K562 (cell line): ENCODE results near the gene CTSD. TPM values are rescaled to one million over a fixed set of nuclear protein-coding genes. Genes with fewer than 3 reads are reported as not detected.

Experiments
- ATF7 ChIP-seq: fragments of 450-650 bp; IDR thresholded peaks from 2 replicates; pipeline ENCODE4 v1.7.1; 2014; ENCODE audit warnings: mild to moderate bottlenecking, moderate library complexity
- CCAR2 ChIP-seq: fragments of 200-400 bp; formaldehyde crosslinking; IDR thresholded peaks from 2 replicates; pipeline ENCODE4 v1.6.1; 2017; ENCODE audit warnings: mild to moderate bottlenecking, low read depth, low read length
- EP300 ChIP-seq: IDR thresholded peaks from 2 replicates; pipeline ENCODE4 v1.6.1; 2012; ENCODE audit warnings: low read length, improper control_type of control experiment
- FIP1L1 ChIP-seq: fragments of 200-400 bp; formaldehyde crosslinking; IDR thresholded peaks from 2 replicates; pipeline ENCODE4 v1.6.1; 2018; ENCODE audit warnings: mild to moderate bottlenecking, low read depth, low read length; ENCODE audit not compliant: poor library complexity, severe bottlenecking
- GATA2 ChIP-seq: sonication (generic); formaldehyde crosslinking; IDR thresholded peaks from 2 replicates; pipeline ENCODE4 v1.4.0; 2020; ENCODE audit warnings: mild to moderate bottlenecking, missing genetic modification reagents
- GATAD2B ChIP-seq: fragments of 450-650 bp; IDR thresholded peaks from 2 replicates; pipeline ENCODE4 v1.6.1; 2017; ENCODE audit warnings: mild to moderate bottlenecking, borderline replicate concordance
- HNRNPL ChIP-seq: fragments of 200-400 bp; formaldehyde crosslinking; IDR thresholded peaks from 2 replicates; pipeline ENCODE4 v1.6.1; 2017; ENCODE audit warnings: low read depth, mild to moderate bottlenecking, low read length
- L3MBTL2 ChIP-seq: fragments of 450-650 bp; IDR thresholded peaks from 2 replicates; pipeline ENCODE4 v1.6.1; 2016; ENCODE audit warnings: mild to moderate bottlenecking, moderate library complexity
- NRF1 ChIP-seq, 2 experiments: fragments of 450-650 bp; IDR thresholded peaks in 1 of 2; conservative IDR thresholded peaks in 1 of 2; 2 replicates each; pipeline ENCODE4 v1.6.1; 2014; ENCODE audit warnings: mild to moderate bottlenecking in 2 of 2
- PHF20 ChIP-seq: fragments of 450-650 bp; IDR thresholded peaks from 2 replicates; pipeline ENCODE4 v1.6.1; 2018; ENCODE audit not compliant: partially characterized antibody
- PRMT5 ChIP-seq: sonication (generic); formaldehyde crosslinking; IDR thresholded peaks from 2 replicates; pipeline ENCODE4 v1.5.0; 2020; ENCODE audit warnings: missing genetic modification reagents
- RAD51 ChIP-seq: fragments of 450-650 bp; IDR thresholded peaks from 2 replicates; pipeline ENCODE4 v1.7.1; 2016; ENCODE audit warnings: low read depth, mild to moderate bottlenecking, borderline replicate concordance
- RBM25 ChIP-seq: fragments of 200-400 bp; formaldehyde crosslinking; IDR thresholded peaks from 2 replicates; pipeline ENCODE4 v1.6.1; 2018; ENCODE audit warnings: low read length, low read depth, moderate library complexity; ENCODE audit not compliant: severe bottlenecking
- SRSF3 ChIP-seq: fragments of 200-400 bp; formaldehyde crosslinking; IDR thresholded peaks from 2 replicates; pipeline ENCODE4 v1.6.1; 2016; ENCODE audit warnings: mild to moderate bottlenecking, low read length, moderate library complexity; ENCODE audit not compliant: insufficient read depth
- XRCC5 ChIP-seq: fragments of 200-400 bp; formaldehyde crosslinking; IDR thresholded peaks from 2 replicates; pipeline ENCODE4 v1.6.1; 2017; ENCODE audit warnings: low read depth, mild to moderate bottlenecking, low read length
- ZFP36 ChIP-seq: fragments of 150-350 bp; IDR thresholded peaks from 2 replicates; pipeline ENCODE4 v1.6.1; 2018; ENCODE audit warnings: low read length, low read depth; ENCODE audit not compliant: partially characterized antibody
- ZNF57 ChIP-seq: fragments of 450-650 bp; formaldehyde crosslinking; IDR thresholded peaks from 2 replicates; pipeline ENCODE4 v1.4.0; 2020; ENCODE audit warnings: mild to moderate bottlenecking, moderate library complexity
- ZNF696 ChIP-seq: fragments of 250-450 bp; sonication (Bioruptor Pico); conservative IDR thresholded peaks from 2 replicates; pipeline ENCODE4 v1.4.0; 2020; ENCODE audit warnings: mild to moderate bottlenecking, moderate library complexity
- polyA plus RNA-seq, 8 experiments: library from polyadenylated mRNA; depleted of rRNA in 4 of 8; stranded (reverse) in 5 of 8; unstranded in 3 of 8; fragments of >200 nt; fragmentation: Nextera tagmentation in 2 of 8; fragmentation: Illumina TruSeq in 1 of 8; extraction: Ambion mirVana in 2 of 8; extraction: Trizol in 1 of 8; gene quantifications; 2 replicates each; pipeline versions ENCODE4 v1.2.1 to v1.2.3, GENCODE V29; 2011 to 2014; ENCODE audit warnings: inconsistent platforms in 1 of 8, missing spikeins in 1 of 8
- total RNA-seq, 7 experiments: library from RNA; depleted of rRNA in 6 of 7; stranded (reverse); fragments of >200 nt in 6 of 7; fragmentation: Illumina TruSeq in 2 of 7; extraction: Trizol in 2 of 7; gene quantifications; 2 replicates each; pipeline versions ENCODE4 v1.2.1 to v1.2.3, GENCODE V29; 2011 to 2021; ENCODE audit warnings: low replicate concordance in 1 of 7
- TF ChIP-seq, protein P1 (sequence below): sonication (generic); formaldehyde crosslinking; IDR thresholded peaks from 2 replicates; pipeline ENCODE4 v1.8.0; 2022; ENCODE audit warnings: missing genetic modification reagents, mild to moderate bottlenecking, moderate library complexity, borderline replicate concordance
- TF ChIP-seq, protein P2 (sequence below): sonication (generic); formaldehyde crosslinking; IDR thresholded peaks from 2 replicates; pipeline ENCODE4 v1.9.0; 2022; ENCODE audit warnings: mild to moderate bottlenecking, missing genetic modification reagents
- TF ChIP-seq, protein P3 (sequence below): fragments of 450-650 bp; formaldehyde crosslinking; IDR thresholded peaks from 2 replicates; pipeline ENCODE4 v1.4.0; 2020; ENCODE audit warnings: mild to moderate bottlenecking
- TF ChIP-seq, protein P4 (sequence below), 2 experiments: fragments of 450-650 bp; IDR thresholded peaks; 2 replicates each; pipeline ENCODE4 v1.6.1; 2018; ENCODE audit warnings: mild to moderate bottlenecking in 2 of 2, low read depth in 1 of 2; ENCODE audit not compliant: partially characterized antibody in 2 of 2

The CTSD gene
- total and polyA plus RNA-seq, 9 of the 15 experiments (the other 6 are each of a cell fraction or from before 2014, with no cell fraction given) = 1.0 to 112 (median 40.9) TPM

DNA sequence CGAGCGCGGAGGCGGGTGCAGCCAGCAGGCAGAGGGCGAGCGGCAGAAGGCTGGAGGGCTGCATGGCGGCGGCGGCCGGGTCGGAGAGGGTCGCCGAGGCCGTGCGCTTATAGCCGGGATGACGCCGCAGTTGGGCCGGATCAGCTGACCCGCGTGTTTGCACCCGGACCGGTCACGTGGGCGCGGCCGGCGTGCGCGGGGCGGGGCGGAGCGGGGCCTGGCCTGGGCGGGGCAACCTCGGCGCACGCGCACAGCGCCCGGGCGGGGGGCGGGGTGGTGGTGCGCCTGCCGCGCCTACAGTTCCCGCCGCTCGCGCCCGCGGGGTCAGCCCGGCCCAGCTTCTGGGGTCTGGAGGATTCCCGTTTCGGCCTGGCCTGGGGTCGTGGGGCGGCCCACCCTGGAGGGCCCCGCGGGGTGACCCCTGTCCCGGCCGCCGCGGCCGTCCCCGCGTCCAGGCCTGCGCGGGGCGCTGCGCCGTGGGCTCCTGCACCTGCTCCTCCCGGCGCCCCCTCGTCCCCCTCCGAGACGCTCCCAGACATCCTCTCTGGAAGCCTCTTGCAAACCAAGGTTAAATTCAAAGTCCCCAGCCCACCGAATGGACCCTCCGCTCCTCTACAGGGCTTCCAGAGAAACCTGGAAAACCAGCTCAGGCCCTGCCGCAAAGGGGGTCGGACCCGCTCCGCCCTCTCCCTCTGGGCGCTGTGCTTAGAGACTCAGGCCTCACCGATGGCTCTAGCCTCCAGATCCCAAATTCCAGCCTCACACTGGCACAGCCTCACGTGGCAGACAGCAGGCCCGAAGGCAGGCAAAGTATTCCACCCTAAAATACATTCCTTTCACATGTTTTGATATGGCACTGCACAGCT is at the start of gene CTSD (continued):
- TF ChIP-seq ZFP36 = peak; percentile 98
- TF ChIP-seq NRF1 (conservative IDR thresholded peaks at IDR 0.05 in 1 of 2, IDR thresholded peaks at IDR 0.05 in 1 of 2) = peak; percentile 87
- TF ChIP-seq CCAR2 = no peak
- TF ChIP-seq, protein P1, sequence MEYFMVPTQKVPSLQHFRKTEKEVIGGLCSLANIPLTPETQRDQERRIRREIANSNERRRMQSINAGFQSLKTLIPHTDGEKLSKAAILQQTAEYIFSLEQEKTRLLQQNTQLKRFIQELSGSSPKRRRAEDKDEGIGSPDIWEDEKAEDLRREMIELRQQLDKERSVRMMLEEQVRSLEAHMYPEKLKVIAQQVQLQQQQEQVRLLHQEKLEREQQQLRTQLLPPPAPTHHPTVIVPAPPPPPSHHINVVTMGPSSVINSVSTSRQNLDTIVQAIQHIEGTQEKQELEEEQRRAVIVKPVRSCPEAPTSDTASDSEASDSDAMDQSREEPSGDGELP (CRISPR knock-in tag) = peak; percentile 89
- TF ChIP-seq, protein P2, sequence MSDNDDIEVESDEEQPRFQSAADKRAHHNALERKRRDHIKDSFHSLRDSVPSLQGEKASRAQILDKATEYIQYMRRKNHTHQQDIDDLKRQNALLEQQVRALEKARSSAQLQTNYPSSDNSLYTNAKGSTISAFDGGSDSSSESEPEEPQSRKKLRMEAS (CRISPR knock-in tag) = peak; percentile 74
- peak; percentile 67 for TF ChIP-seq L3MBTL2
- TF ChIP-seq XRCC5 = no peak
- TF ChIP-seq ZNF57 (CRISPR knock-in tag) = 0 out of 2 replicates have a peak, but pooled peaks have one; percentile 3
- TF ChIP-seq FIP1L1 = peak; percentile 40
- TF ChIP-seq, protein P3, sequence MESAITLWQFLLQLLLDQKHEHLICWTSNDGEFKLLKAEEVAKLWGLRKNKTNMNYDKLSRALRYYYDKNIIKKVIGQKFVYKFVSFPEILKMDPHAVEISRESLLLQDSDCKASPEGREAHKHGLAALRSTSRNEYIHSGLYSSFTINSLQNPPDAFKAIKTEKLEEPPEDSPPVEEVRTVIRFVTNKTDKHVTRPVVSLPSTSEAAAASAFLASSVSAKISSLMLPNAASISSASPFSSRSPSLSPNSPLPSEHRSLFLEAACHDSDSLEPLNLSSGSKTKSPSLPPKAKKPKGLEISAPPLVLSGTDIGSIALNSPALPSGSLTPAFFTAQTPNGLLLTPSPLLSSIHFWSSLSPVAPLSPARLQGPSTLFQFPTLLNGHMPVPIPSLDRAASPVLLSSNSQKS (CRISPR knock-in tag) = 0 out of 2 replicates have a peak, but pooled peaks have one; percentile 18
- TF ChIP-seq ZNF696 (CRISPR knock-in tag) = no peak
- TF ChIP-seq RBM25 = peak; percentile 95
- TF ChIP-seq HNRNPL = 0 out of 2 replicates have a peak, but pooled peaks have one; percentile 21
- TF ChIP-seq GATAD2B = 0 out of 2 replicates have a peak, but pooled peaks have one; percentile 64
- TF ChIP-seq PHF20 = peak; percentile 82
- TF ChIP-seq RAD51 = peak; percentile 93
- TF ChIP-seq PRMT5 (CRISPR knock-in tag) = no peak
- TF ChIP-seq GATA2 (CRISPR knock-in tag) = no peak
- TF ChIP-seq EP300 = peak; percentile 18; the same call in 1 of the 2 replicates
- no peak for TF ChIP-seq SRSF3
- TF ChIP-seq, protein P4, sequence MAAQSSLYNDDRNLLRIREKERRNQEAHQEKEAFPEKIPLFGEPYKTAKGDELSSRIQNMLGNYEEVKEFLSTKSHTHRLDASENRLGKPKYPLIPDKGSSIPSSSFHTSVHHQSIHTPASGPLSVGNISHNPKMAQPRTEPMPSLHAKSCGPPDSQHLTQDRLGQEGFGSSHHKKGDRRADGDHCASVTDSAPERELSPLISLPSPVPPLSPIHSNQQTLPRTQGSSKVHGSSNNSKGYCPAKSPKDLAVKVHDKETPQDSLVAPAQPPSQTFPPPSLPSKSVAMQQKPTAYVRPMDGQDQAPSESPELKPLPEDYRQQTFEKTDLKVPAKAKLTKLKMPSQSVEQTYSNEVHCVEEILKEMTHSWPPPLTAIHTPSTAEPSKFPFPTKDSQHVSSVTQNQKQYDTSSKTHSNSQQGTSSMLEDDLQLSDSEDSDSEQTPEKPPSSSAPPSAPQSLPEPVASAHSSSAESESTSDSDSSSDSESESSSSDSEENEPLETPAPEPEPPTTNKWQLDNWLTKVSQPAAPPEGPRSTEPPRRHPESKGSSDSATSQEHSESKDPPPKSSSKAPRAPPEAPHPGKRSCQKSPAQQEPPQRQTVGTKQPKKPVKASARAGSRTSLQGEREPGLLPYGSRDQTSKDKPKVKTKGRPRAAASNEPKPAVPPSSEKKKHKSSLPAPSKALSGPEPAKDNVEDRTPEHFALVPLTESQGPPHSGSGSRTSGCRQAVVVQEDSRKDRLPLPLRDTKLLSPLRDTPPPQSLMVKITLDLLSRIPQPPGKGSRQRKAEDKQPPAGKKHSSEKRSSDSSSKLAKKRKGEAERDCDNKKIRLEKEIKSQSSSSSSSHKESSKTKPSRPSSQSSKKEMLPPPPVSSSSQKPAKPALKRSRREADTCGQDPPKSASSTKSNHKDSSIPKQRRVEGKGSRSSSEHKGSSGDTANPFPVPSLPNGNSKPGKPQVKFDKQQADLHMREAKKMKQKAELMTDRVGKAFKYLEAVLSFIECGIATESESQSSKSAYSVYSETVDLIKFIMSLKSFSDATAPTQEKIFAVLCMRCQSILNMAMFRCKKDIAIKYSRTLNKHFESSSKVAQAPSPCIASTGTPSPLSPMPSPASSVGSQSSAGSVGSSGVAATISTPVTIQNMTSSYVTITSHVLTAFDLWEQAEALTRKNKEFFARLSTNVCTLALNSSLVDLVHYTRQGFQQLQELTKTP (IDR thresholded peaks at IDR 0.05; ENCODE audit: low read depth in 1 of 2, partially characterized antibody in 2 of 2) = no peak
- TF ChIP-seq ATF7 = peak; percentile 51; the same call in 1 of the 2 replicates
